OCI-LY3 (cell line): ENCODE data around the gene OPCML.

Experiments
- CTCF ChIP-seq: fragments of 200-600, 300-600 bp; sonication (generic); IDR thresholded peaks from 2 replicates; pipeline ENCODE4 v1.5.1; 2014; ENCODE audit warnings: antibody characterized with exemption, low read length, low read depth
- EZH2phosphoT487 ChIP-seq: fragments of 200-600 bp; shearing (Covaris generic); IDR thresholded peaks from 2 replicates; pipeline ENCODE4 v1.6.1; 2018; ENCODE audit warnings: antibody characterized with exemption, mixed run types, low read depth

- TF ChIP-seq CTCF (no peak), EZH2phosphoT487 (no peak)
Measured at GRCh38 chr11:132992838-132993631, 539.3 kb downstream of the OPCML start.
